Mesendoderm (in vitro differentiated cells): Measurements from ENCODE around the gene NCOA1.

Experiments
- DNase-seq: peaks from one replicate; pipeline ENCODE4 v3.0.0; 2013
- H2AK5ac ChIP-seq: 2 replicates; pipeline ENCODE4 v1.6.1; 2013; ENCODE audit warnings: low read length, inconsistent platforms
- H2BK120ac ChIP-seq: 2 replicates; pipeline ENCODE4 v1.6.1; 2013; ENCODE audit warnings: low read depth, mild to moderate bottlenecking, low read length, moderate library complexity, mixed read lengths
- H2BK15ac ChIP-seq: replicated peaks from 2 replicates; pipeline ENCODE4 v1.6.1; 2013; ENCODE audit warnings: low read depth, mild to moderate bottlenecking, moderate library complexity
- H2BK5ac ChIP-seq: 2 replicates; pipeline ENCODE4 v1.6.1; 2013; ENCODE audit warnings: low read length, inconsistent platforms
- H3K18ac ChIP-seq: 2 replicates; pipeline ENCODE4 v1.6.1; 2013; ENCODE audit warnings: mild to moderate bottlenecking, low read length, mixed read lengths
- H3K23ac ChIP-seq: one replicate; pipeline ENCODE4 v1.6.1; 2013; ENCODE audit warnings: low read length
- H3K27ac ChIP-seq: 2 replicates; pipeline ENCODE4 v1.5.1; 2013; ENCODE audit warnings: low read depth, mild to moderate bottlenecking, inconsistent platforms, low read length, moderate library complexity
- H3K27me3 ChIP-seq: 2 replicates; pipeline ENCODE4 v1.6.1; 2013; ENCODE audit warnings: low read length, control low read depth, mild to moderate bottlenecking, inconsistent platforms; ENCODE audit not compliant: insufficient read depth, poor library complexity
- H3K36me3 ChIP-seq: 2 replicates; pipeline ENCODE4 v1.6.1; 2013; ENCODE audit warnings: low read length, inconsistent platforms; ENCODE audit not compliant: control insufficient read depth, insufficient read depth
- H3K4ac ChIP-seq: one replicate; pipeline ENCODE4 v1.6.1; 2013; ENCODE audit warnings: low read depth, mild to moderate bottlenecking, low read length, moderate library complexity
- H3K4me1 ChIP-seq: 2 replicates; pipeline ENCODE4 v1.6.1; 2013; ENCODE audit warnings: low read depth, low read length, inconsistent platforms; ENCODE audit not compliant: control insufficient read depth
- H3K4me2 ChIP-seq: 2 replicates; pipeline ENCODE4 v1.6.1; 2013; ENCODE audit warnings: low read length
- H3K4me3 ChIP-seq: 2 replicates; pipeline ENCODE4 v1.5.1; 2013; ENCODE audit warnings: mild to moderate bottlenecking, low read length
- H3K56ac ChIP-seq: one replicate; pipeline ENCODE4 v1.6.1; 2013; ENCODE audit warnings: low read length
- H3K79me1 ChIP-seq: 2 replicates; pipeline ENCODE4 v1.6.1; 2013; ENCODE audit warnings: low read length, inconsistent platforms
- H3K79me2 ChIP-seq: 2 replicates; pipeline ENCODE4 v1.6.1; 2013; ENCODE audit warnings: mild to moderate bottlenecking, low read length; ENCODE audit not compliant: control insufficient read depth, insufficient read depth
- H3K9ac ChIP-seq: 2 replicates; pipeline ENCODE4 v1.6.1; 2013; ENCODE audit warnings: low read length, inconsistent platforms
- H4K5ac ChIP-seq: one replicate; pipeline ENCODE4 v1.6.1; 2013; ENCODE audit warnings: low read length
- H4K8ac ChIP-seq: one replicate; pipeline ENCODE4 v1.6.1; 2013; ENCODE audit warnings: low read depth, mild to moderate bottlenecking, control low read depth, low read length, moderate library complexity
- WGBS: extraction: QIAGEN DNeasy Blood & Tissue Kit; methylation state at CpG from one replicate; pipeline ENCODE4 v1.1.7; 2013; ENCODE audit warnings: low lambda C conversion rate, missing lambda C conversion rate; ENCODE audit not compliant: insufficient coverage; ENCODE audit errors: extremely low coverage; 5-methylcytosine and 5-hydroxymethylcytosine counted together

Gene NCOA1

DNA sequence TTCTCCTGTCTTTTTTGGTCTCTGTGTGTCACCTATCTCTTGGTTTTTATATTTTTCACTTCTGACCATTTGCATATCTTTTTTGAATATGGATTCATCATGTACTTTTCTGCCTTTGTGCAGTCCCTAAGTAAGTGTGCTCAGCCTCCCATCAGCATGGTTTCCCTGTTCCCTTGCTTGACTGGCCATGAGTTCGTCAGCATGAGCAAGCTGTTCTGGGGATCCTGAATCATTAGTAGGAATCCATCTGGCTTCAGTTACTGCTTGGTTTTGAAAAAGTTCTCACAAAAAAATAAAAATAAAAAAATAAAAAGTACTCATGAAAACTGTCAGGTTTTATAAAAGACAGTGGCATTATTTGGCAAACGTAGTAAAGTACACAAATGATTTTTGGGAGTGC, 144.1 kb downstream of the NCOA1 start:
- Histone ChIP-seq H4K8ac (no peak overlapping the region), H2BK120ac (no peak overlapping the region), H3K9ac (no peak overlapping the region), H3K4me3 (no peak overlapping the region), H3K27ac (no peak overlapping the region), H3K23ac (no peak overlapping the region), H3K18ac (no peak overlapping the region), H3K36me3 (no peaks in the 10 kb centered on the region), H4K5ac (no peak overlapping the region), H3K79me1 (no peaks in the 10 kb centered on the region), H2BK5ac (no peak overlapping the region), H3K4me1 (no peaks in the 10 kb centered on the region), H2AK5ac (no peak overlapping the region), H3K56ac (no peak overlapping the region), H3K27me3 (no peaks in the 10 kb centered on the region), H3K79me2 (no peaks in the 10 kb centered on the region), H2BK15ac (no peak overlapping the region), H3K4me2 (no peak overlapping the region), H3K4ac (no peak overlapping the region)
- no CpG with 5 or more reads among the region's 2 CpGs for WGBS
- DNase-seq = no peak

DNA sequence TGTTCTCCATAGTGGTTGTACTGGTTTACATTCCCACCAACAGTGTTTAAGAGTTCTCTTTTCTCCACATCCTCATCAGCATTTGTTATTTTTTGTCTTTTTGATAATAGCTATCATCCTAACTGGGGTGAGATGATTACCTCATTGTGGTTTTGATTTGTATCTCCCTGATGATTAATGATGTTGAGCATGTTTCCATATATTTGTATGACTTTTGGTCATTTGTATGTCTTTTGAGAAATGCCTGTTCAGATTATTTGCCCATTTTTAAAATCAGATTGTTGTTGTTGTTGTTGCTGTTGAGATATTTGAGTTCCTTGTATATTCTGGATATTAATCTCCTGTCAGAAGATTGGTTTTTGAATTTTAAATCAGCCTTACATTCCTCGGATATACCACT, 147.5 kb downstream of the NCOA1 start:
- Histone ChIP-seq H3K79me1 (no peaks in the 10 kb centered on the region), H3K27me3 (no peaks in the 10 kb centered on the region)
- no CpG with 5 or more reads among the region's 1 CpG for WGBS

DNA sequence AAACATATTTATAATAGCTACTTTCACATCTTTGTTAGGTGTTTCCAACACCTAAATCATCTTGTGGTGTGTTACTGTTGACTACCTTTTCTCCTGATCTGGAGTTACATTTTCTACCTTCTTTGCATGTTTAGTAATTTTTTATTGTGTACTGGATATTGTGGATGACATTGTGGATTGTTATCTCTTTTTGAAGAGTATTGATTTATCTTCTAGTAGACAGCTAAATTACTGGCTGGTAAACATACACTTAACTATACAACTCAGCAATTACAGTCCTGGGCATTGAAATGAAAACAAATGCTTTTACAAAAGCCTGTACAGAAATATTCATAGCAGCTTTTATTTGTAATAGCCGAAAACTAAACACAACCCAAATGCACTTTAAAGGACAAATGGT, 151.3 kb downstream of the NCOA1 start:
- H2AK5ac ChIP-seq = no peak overlapping the region
- H2BK5ac ChIP-seq = no peak overlapping the region
- no peak overlapping the region for H2BK120ac ChIP-seq
- no peak overlapping the region for H4K5ac ChIP-seq
- H3K4me2 ChIP-seq = no peak overlapping the region
- DNase-seq = no peak
- no peaks in the 10 kb centered on the region for H3K36me3 ChIP-seq
- no peaks in the 10 kb centered on the region for H3K27me3 ChIP-seq
- no peak overlapping the region for H4K8ac ChIP-seq
- no peak overlapping the region for H3K18ac ChIP-seq
- no peaks in the 10 kb centered on the region for H3K79me1 ChIP-seq
- no peaks in the 10 kb centered on the region for H3K4me1 ChIP-seq
- no peak overlapping the region for H3K9ac ChIP-seq
- H3K79me2 ChIP-seq = no peaks in the 10 kb centered on the region
- H3K56ac ChIP-seq = no peak overlapping the region
- no peak overlapping the region for H3K4me3 ChIP-seq
- H3K23ac ChIP-seq = no peak overlapping the region
- no peak overlapping the region for H3K4ac ChIP-seq
- H3K27ac ChIP-seq = no peak overlapping the region
- no peak overlapping the region for H2BK15ac ChIP-seq
- WGBS = no CpG with 5 or more reads among the region's 1 CpG

More for the DNA sequence above, 147.5 kb downstream of the NCOA1 start:
- H3K23ac ChIP-seq = no peak overlapping the region
- no peak overlapping the region for H4K8ac ChIP-seq
- H4K5ac ChIP-seq = no peak overlapping the region
- H3K18ac ChIP-seq = no peak overlapping the region
- H3K27ac ChIP-seq = no peak overlapping the region
- no peak for DNase-seq
- no peak overlapping the region for H3K9ac ChIP-seq
- no peak overlapping the region for H2BK120ac ChIP-seq
- H3K4me2 ChIP-seq = no peak overlapping the region
- no peak overlapping the region for H3K4me3 ChIP-seq
- H2BK15ac ChIP-seq = no peak overlapping the region
- H3K79me2 ChIP-seq = no peaks in the 10 kb centered on the region
- no peaks in the 10 kb centered on the region for H3K36me3 ChIP-seq
- no peak overlapping the region for H3K56ac ChIP-seq
- H3K4me1 ChIP-seq = no peaks in the 10 kb centered on the region
- no peak overlapping the region for H2AK5ac ChIP-seq
- no peak overlapping the region for H2BK5ac ChIP-seq
- no peak overlapping the region for H3K4ac ChIP-seq

DNA sequence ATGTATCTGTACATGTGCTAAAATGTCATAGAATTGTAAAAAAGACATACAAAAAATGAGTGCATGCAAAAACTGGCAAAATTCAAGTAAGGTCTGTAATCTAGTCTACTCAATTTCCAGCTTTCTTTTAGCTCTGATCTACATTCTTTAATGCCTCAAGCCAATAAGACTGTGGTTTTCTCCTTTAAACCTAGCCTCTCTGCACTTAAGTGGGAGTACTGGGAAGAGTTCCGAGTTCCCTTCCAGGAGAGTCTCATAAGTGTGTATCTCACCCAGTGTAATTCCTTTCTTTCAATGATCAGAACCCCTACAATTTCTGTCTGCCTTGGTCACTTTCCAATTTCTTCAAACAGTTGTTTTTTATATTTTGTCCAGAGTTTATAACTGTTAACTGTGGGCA, 152.0 kb downstream of the NCOA1 start:
- Histone ChIP-seq H3K27ac (no peak overlapping the region), H3K4ac (no peak overlapping the region), H4K8ac (no peak overlapping the region), H3K79me1 (no peaks in the 10 kb centered on the region), H3K18ac (no peak overlapping the region), H3K23ac (no peak overlapping the region), H2AK5ac (no peak overlapping the region), H2BK5ac (no peak overlapping the region), H3K56ac (no peak overlapping the region), H3K36me3 (no peaks in the 10 kb centered on the region), H3K4me2 (no peak overlapping the region), H3K9ac (no peak overlapping the region), H2BK15ac (no peak overlapping the region), H3K4me3 (no peak overlapping the region), H4K5ac (no peak overlapping the region), H3K79me2 (no peaks in the 10 kb centered on the region), H2BK120ac (no peak overlapping the region), H3K4me1 (no peaks in the 10 kb centered on the region), H3K27me3 (no peaks in the 10 kb centered on the region)
- WGBS = no CpG with 5 or more reads among the region's 1 CpG
- no peak for DNase-seq

DNA sequence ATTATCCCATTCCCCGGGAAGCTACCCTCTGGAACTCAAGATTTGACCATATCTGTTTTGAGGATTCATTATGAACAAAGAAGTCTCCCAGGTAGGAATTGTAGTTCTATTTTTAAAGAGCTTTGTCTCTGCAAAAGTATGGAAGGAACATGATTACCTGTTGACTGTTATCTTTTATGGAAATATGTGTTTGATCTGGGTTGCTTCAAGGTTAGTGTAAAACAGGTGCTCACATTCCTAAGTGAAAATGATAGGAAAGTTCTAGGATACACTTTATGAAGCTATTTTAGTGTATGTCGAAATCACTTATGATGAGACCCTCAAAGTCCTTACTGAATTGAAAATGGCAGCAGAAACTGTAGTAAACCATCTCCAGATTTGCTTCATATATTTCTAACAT, 153.0 kb downstream of the NCOA1 start:
- no peaks in the 10 kb centered on the region for H3K27me3 ChIP-seq
- H4K5ac ChIP-seq = no peak overlapping the region
- no peaks in the 10 kb centered on the region for H3K79me2 ChIP-seq
- WGBS = no CpG with 5 or more reads among the region's 2 CpGs
- no peaks in the 10 kb centered on the region for H3K79me1 ChIP-seq
- H3K4me1 ChIP-seq = no peaks in the 10 kb centered on the region
- H3K4me2 ChIP-seq = no peak overlapping the region
- H3K4me3 ChIP-seq = no peak overlapping the region
- no peak overlapping the region for H4K8ac ChIP-seq
- H3K18ac ChIP-seq = no peak overlapping the region
- no peaks in the 10 kb centered on the region for H3K36me3 ChIP-seq
- H2AK5ac ChIP-seq = no peak overlapping the region
- no peak overlapping the region for H3K23ac ChIP-seq
- H2BK120ac ChIP-seq = no peak overlapping the region
- no peak overlapping the region for H2BK15ac ChIP-seq
- no peak for DNase-seq
- H3K56ac ChIP-seq = no peak overlapping the region
- H2BK5ac ChIP-seq = no peak overlapping the region
- no peak overlapping the region for H3K4ac ChIP-seq
- no peak overlapping the region for H3K27ac ChIP-seq
- H3K9ac ChIP-seq = no peak overlapping the region

DNA sequence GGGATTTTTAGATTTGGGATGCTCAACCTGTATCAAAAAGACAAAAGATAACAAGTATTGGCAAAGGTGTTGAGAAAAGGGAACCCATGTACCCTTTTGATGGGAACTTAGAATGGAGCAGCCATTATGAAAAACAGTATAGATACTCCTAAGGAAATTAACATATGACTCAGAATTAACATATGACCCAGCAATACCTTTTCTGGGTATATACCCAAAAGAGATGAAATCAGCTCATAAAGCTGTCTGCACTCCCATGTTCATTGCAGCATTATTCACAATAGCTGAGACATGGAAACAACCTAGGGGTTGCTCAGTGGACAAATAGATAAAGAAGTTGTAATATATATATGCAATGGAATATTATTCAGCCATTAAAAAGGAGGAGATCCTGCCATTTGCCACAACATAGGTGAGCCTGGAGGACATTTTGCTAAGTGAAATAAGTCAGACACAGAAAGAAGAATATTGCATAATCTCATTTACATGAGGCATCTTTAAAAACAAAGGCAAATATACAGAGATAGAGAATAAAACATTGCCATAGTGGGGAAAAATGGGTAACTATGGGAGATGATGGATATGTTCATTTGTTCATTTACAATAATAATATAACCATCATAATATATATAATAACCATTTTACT, 160.1 kb downstream of the NCOA1 start:
- Histone ChIP-seq H2BK120ac (no peak overlapping the region), H3K36me3 (no peaks in the 10 kb centered on the region), H3K56ac (no peak overlapping the region), H3K79me2 (no peaks in the 10 kb centered on the region), H3K4me3 (no peak overlapping the region), H3K4me2 (no peak overlapping the region), H2AK5ac (no peak overlapping the region), H4K8ac (no peak overlapping the region), H4K5ac (no peak overlapping the region), H2BK5ac (no peak overlapping the region), H3K18ac (no peak overlapping the region), H3K79me1 (no peaks in the 10 kb centered on the region), H2BK15ac (no peak overlapping the region), H3K27me3 (no peaks in the 10 kb centered on the region), H3K23ac (no peak overlapping the region), H3K4ac (no peak overlapping the region), H3K9ac (no peak overlapping the region), H3K4me1 (no peaks in the 10 kb centered on the region), H3K27ac (no peak overlapping the region)
- DNase-seq = no peak
